ENCODE data around the gene CCL22. TPM values are rescaled to one million over a fixed set of nuclear protein-coding genes. Genes with fewer than 3 reads are reported as not detected.
"Not testable (repeated sequence)": the region's sequence is repeated elsewhere in the genome, so short reads cannot be mapped to it uniquely, and the experiment has no call there.

The CCL22 gene
- total RNA-seq, 1 donor from 2014 or later: 14.1 TPM

DNA sequence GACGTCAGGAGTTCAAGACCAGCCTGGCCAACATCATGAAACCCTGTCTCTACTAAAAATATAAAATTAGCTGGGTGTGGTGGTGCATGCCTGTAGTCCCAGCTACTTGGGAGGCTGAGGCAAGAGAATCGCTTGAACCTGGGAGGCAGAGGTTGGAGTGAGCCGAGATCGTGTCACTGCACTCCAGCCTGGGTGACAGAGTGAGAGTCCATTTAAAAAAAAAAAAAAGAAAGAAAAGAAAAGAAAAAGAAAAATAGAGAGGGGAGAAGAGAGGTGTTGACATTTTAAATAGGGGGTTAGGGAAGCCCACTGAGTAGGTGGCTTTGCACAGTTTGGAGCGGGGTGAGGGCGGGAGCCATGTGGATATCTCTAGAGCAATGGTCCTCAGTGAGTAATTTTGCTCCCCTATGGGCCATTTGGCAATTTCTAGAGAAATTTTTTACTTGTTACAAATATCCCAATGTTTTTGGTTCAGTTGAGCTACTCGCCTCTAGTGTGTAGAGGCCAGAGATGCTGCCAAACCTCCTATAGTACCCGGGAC lies 16.4 kb downstream of the CCL22 start:
- not testable (repeated sequence) for H3K27ac Mint-ChIP-seq; H3K4me3 Mint-ChIP-seq; DNase-seq; H3K27me3 Mint-ChIP-seq; H3K9me3 Mint-ChIP-seq; H3K36me3 Mint-ChIP-seq (ENCODE audit: low read depth)
- peaks cover 19% of the 10 kb centered on the region for H3K4me1 Mint-ChIP-seq
- intact Hi-C loops (cut with micrococcal nuclease): loop anchor here (5.0 kb wide), 2 partner anchors 38 to 42 kb away; no protein-coding TSS in a partner anchor

DNA sequence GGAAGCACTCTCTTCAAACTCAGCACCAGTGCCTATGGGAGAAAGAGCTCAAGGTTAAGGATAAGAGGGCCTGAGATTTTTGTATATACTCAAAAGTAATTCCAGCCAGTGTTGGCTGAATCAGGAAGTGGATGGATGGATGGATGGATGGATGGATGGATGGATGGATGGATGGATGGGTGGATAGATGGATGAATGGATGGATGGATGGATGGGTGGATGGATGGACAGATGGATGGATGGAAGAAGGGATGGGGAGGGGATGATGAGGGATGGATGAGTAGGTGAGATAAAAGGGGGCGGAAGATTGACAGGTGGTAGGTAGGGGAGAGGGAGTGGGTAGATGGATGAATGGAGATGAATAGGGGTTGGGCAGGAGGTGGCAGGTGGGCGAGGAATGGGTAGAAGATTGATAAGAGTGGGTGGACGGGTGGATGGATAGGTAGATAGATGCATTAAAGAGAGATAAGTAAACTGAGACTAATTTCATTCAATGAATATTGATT lies 17.8 kb downstream of the CCL22 start:
- Mint-ChIP-seq H3K27ac (peak overlapping the region; percentile 56), H3K36me3 (ENCODE audit: low read depth) (no peaks in the 10 kb centered on the region), H3K4me3 (no peak overlapping the region), H3K27me3 (peaks cover 2% of the 10 kb centered on the region), H3K9me3 (no peaks in the 10 kb centered on the region), H3K4me1 (peaks cover 19% of the 10 kb centered on the region)
- intact Hi-C loops (cut with micrococcal nuclease): loop anchor here (2.0 to 5.0 kb wide), 3 partner anchors 18 to 41 kb away; partner anchors contain the start of gene CCL22
- no peak for DNase-seq

GRCh38 chr16:57377080-57377841 lies 18.7 kb downstream of the CCL22 start:
- peaks cover 19% of the 10 kb centered on the region for H3K4me1 Mint-ChIP-seq
- peak; percentile 59 for DNase-seq
- intact Hi-C loops (cut with micrococcal nuclease): loop anchor here (1.0 to 5.0 kb wide), 4 partner anchors 18 to 77 kb away; partner anchors contain the start of gene CCL22
- no peaks in the 10 kb centered on the region for H3K36me3 Mint-ChIP-seq (ENCODE audit: low read depth)
- no peaks in the 10 kb centered on the region for H3K9me3 Mint-ChIP-seq
- peak overlapping the region; percentile 29 for H3K27ac Mint-ChIP-seq
- H3K4me3 Mint-ChIP-seq: no peak overlapping the region
- H3K27me3 Mint-ChIP-seq: peaks cover 2% of the 10 kb centered on the region

GRCh38 chr16:57379579-57379978 lies 21.0 kb downstream of the CCL22 start:
- no peak overlapping the region for H3K27ac Mint-ChIP-seq
- no peaks in the 10 kb centered on the region for H3K36me3 Mint-ChIP-seq (ENCODE audit: low read depth)
- no peak overlapping the region for H3K4me3 Mint-ChIP-seq
- H3K9me3 Mint-ChIP-seq: no peaks in the 10 kb centered on the region
- H3K27me3 Mint-ChIP-seq: peaks cover 2% of the 10 kb centered on the region
- H3K4me1 Mint-ChIP-seq: peaks cover 17% of the 10 kb centered on the region
- intact Hi-C loops (cut with micrococcal nuclease): loop anchor here (5.0 kb wide), 2 partner anchors 38 to 42 kb away; no protein-coding TSS in a partner anchor
- no peak for DNase-seq

GRCh38 chr16:57380671-57381462 lies 22.3 kb downstream of the CCL22 start:
- no peaks in the 10 kb centered on the region for H3K9me3 Mint-ChIP-seq
- no peak overlapping the region for H3K27ac Mint-ChIP-seq
- peaks cover 17% of the 10 kb centered on the region for H3K4me1 Mint-ChIP-seq
- no peak overlapping the region for H3K4me3 Mint-ChIP-seq
- H3K27me3 Mint-ChIP-seq: peaks cover 2% of the 10 kb centered on the region
- intact Hi-C loops (cut with micrococcal nuclease): no loop called here
- no peaks in the 10 kb centered on the region for H3K36me3 Mint-ChIP-seq (ENCODE audit: low read depth)
- DNase-seq: no peak

DNA sequence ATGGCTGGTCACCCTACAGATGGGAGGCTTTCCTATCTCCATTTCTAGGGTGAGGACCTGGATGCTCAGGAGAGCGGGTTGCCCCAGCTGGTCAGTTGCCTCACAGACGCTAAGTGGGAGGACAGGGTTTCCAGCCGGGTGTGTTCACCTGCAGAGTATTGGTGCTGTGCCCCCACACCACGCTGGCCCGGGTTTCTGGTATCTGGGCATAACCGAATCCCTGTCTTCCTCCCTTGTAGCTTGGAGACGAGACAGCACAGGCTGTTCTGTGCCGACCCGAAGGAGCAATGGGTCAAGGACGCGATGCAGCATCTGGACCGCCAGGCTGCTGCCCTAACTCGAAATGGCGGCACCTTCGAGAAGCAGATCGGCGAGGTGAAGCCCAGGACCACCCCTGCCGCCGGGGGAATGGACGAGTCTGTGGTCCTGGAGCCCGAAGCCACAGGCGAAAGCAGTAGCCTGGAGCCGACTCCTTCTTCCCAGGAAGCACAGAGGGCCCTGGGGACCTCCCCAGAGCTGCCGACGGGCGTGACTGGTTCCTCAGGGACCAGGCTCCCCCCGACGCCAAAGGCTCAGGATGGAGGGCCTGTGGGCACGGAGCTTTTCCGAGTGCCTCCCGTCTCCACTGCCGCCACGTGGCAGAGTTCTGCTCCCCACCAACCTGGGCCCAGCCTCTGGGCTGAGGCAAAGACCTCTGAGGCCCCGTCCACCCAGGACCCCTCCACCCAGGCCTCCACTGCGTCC lies 23.4 kb downstream of the CCL22 start:
- no peaks in the 10 kb centered on the region for H3K36me3 Mint-ChIP-seq (ENCODE audit: low read depth)
- H3K4me1 Mint-ChIP-seq: peaks cover 8% of the 10 kb centered on the region
- no peak overlapping the region for H3K27ac Mint-ChIP-seq
- intact Hi-C loops (cut with micrococcal nuclease): no loop called here
- no peak for DNase-seq
- H3K9me3 Mint-ChIP-seq: no peaks in the 10 kb centered on the region
- H3K27me3 Mint-ChIP-seq: peaks cover 2% of the 10 kb centered on the region
- no peak overlapping the region for H3K4me3 Mint-ChIP-seq

DNA sequence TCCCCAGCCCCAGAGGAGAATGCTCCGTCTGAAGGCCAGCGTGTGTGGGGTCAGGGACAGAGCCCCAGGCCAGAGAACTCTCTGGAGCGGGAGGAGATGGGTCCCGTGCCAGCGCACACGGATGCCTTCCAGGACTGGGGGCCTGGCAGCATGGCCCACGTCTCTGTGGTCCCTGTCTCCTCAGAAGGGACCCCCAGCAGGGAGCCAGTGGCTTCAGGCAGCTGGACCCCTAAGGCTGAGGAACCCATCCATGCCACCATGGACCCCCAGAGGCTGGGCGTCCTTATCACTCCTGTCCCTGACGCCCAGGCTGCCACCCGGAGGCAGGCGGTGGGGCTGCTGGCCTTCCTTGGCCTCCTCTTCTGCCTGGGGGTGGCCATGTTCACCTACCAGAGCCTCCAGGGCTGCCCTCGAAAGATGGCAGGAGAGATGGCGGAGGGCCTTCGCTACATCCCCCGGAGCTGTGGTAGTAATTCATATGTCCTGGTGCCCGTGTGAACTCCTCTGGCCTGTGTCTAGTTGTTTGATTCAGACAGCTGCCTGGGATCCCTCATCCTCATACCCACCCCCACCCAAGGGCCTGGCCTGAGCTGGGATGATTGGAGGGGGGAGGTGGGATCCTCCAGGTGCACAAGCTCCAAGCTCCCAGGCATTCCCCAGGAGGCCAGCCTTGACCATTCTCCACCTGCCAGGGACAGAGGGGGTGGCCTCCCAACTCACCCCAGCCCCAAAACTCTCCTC lies 24.1 kb downstream of the CCL22 start:
- H3K4me3 Mint-ChIP-seq: no peak overlapping the region
- intact Hi-C loops (cut with micrococcal nuclease): no loop called here
- H3K9me3 Mint-ChIP-seq: no peaks in the 10 kb centered on the region
- no peak for DNase-seq
- H3K4me1 Mint-ChIP-seq: peaks cover 3% of the 10 kb centered on the region
- H3K27ac Mint-ChIP-seq: no peak overlapping the region
- H3K36me3 Mint-ChIP-seq (ENCODE audit: low read depth): no peaks in the 10 kb centered on the region
- H3K27me3 Mint-ChIP-seq: peaks cover 2% of the 10 kb centered on the region

GRCh38 chr16:57383276-57384247 lies 25.0 kb downstream of the CCL22 start:
- H3K27ac Mint-ChIP-seq: no peak overlapping the region
- H3K4me1 Mint-ChIP-seq: no peaks in the 10 kb centered on the region
- H3K36me3 Mint-ChIP-seq (ENCODE audit: low read depth): no peaks in the 10 kb centered on the region
- peaks cover 2% of the 10 kb centered on the region for H3K27me3 Mint-ChIP-seq
- no peaks in the 10 kb centered on the region for H3K9me3 Mint-ChIP-seq
- DNase-seq: no peak
- H3K4me3 Mint-ChIP-seq: no peak overlapping the region
- intact Hi-C loops (cut with micrococcal nuclease): no loop called here

- no peak overlapping the region for H3K4me3 Mint-ChIP-seq
- H3K36me3 Mint-ChIP-seq (ENCODE audit: low read depth): no peaks in the 10 kb centered on the region
- H3K27ac Mint-ChIP-seq: no peak overlapping the region
- intact Hi-C loops (cut with micrococcal nuclease): no loop called here
- no peaks in the 10 kb centered on the region for H3K4me1 Mint-ChIP-seq
- H3K9me3 Mint-ChIP-seq: no peaks in the 10 kb centered on the region
- DNase-seq: no peak
- peaks cover 2% of the 10 kb centered on the region for H3K27me3 Mint-ChIP-seq
Observed at GRCh38 chr16:57384248-57385070, 25.9 kb downstream of the CCL22 start.

DNA sequence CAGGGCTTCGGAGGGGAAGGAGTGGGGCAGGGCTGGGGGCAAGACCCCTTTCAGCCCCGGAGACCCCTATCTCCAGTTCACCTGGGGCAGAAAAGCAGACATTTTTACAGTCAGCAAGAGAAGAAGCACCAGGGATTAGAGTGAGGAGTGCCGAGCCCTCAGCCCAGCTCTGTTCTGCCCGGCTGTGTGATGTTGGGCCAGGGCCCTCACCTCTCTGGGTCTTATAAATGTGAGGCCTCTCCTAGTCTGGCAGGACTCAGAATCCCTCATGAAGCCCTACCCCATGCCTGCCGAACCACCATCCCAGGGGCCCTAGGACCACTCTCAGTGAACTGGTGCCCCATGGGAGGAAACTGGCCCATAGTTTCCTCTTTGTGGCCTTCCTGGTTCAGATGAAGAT lies 26.5 kb downstream of the CCL22 start:
- Mint-ChIP-seq H3K4me3 (no peak overlapping the region), H3K4me1 (no peaks in the 10 kb centered on the region), H3K27me3 (peaks cover 2% of the 10 kb centered on the region), H3K9me3 (no peaks in the 10 kb centered on the region), H3K36me3 (ENCODE audit: low read depth) (no peaks in the 10 kb centered on the region), H3K27ac (no peak overlapping the region)
- intact Hi-C loops (cut with micrococcal nuclease): no loop called here
- no peak for DNase-seq

- Mint-ChIP-seq H3K27ac (no peak overlapping the region), H3K36me3 (ENCODE audit: low read depth) (no peaks in the 10 kb centered on the region), H3K4me1 (no peaks in the 10 kb centered on the region), H3K27me3 (peaks cover 4% of the 10 kb centered on the region), H3K9me3 (no peaks in the 10 kb centered on the region), H3K4me3 (no peak overlapping the region)
- DNase-seq: no peak
- intact Hi-C loops (cut with micrococcal nuclease): no loop called here
Observed at GRCh38 chr16:57386381-57386951, 27.9 kb downstream of the CCL22 start.
